ENCODE results near the gene EXOC2.
"Not testable (repeated sequence)": the region's sequence is repeated elsewhere in the genome, so short reads cannot be mapped to it uniquely, and the experiment has no call there.

Gene EXOC2

DNA sequence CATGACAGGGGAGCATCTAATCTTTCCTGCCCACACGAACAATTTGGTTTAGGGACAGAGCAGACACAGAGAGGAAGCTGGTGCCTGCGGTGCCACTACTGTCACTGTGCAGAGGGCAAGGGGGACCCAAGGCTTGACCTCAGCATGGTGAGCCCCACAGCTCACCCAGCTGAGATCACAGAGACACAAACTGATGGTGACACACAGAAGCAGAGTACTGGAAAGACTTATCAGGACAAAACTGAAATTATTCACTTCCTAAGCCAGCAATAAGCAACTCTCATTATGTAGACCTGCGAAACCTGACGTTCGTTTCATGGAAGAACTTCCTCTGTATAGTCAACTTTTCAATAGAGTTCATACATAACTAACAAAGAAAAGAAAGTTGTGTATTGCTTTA lies 122.1 kb downstream of the EXOC2 start:
- no peak for DNase-seq

DNA sequence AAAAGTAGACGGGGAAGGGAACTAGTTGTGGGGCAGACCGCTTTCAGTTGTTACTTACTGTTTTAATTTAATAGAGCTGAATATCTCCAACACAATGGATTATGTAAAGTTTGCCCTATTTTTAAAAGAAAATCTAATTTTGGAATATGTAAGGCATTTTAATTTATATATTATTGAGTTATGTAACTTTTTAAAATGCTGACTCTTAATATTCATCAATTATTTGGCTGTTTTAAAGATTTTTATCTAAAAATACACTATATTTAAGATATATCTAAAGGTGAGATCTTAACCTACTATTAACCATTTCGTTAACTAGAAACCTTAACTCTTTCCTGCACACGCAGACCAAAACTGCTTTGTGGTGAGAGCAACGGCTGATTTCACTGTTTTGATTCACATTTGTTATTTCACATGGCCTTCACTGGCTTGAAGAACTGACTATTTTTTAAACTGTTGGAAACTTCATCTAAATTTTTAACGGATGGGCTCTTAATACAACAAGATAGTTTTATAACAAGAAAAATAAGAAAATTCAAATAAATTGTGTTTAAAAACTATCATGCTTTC lies 123.9 kb downstream of the EXOC2 start:
- DNase-seq, result no peak

DNA sequence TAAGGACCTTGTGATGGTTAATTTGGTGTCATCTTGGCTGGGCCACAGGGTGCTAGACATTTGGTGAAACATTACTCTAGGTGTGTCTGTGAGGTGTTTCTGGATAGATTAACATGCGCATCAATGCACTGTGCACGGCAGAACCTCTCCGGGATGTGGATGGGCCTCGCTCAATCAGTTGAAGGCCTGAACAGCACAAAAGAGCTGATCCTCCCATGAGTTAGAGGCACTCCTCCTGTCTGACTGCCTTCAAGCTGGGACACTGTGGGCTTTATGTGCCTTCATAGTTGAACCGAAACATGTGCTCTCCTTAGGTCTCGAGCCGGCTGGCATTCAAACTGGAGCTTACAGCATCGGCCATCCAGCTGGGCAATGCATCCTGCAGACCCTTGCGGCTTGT lies 124.9 kb downstream of the EXOC2 start:
- no peak for DNase-seq

DNA sequence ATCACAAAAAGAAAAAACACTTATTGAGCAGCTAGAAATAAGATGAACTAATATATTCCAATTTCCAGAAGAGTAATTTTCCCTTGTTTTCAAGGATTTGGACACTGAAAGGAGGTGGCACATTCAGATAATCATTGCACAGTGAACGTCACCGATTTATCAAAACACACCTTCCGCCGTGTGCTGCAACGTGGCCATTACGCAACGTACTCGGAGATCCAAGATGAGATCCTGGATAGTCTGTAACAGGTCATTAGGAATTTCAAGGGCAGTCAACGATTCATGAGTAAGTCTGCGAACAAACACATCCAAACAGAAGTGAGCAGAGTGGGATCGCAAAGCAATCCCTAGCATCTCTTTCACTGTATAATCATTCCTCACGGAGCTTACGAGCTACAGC lies 129.1 kb downstream of the EXOC2 start:
- DNase-seq, result no peak

DNA sequence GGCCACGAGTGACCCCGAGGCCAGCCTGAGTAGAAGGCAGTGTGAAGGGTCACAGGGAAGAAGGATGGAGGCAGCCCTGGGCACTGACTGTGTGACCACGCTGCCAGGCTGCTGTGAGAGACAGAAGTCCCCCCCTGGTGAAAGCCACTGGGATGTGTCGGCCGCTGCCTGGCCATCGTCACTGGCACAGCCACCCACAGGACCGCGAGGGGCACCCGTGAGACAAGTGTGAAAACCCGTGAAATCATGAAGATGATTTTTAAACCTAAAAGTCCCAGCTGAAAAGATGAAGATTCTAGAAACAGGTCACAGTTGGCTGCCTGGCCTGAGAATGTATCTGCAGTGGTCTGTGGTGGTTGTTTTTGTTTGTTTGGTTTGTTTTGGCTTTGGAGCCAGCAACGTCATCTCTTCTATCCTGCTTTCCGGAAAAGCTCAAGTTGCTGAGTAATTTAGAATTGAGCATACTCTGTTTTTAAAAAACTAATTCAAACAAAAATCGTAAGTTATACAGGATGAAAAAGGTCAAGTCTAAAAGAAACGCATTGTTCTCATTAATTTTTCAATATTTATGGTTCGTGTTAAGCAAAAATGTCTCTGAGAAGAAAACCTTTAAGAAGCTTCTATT lies 130.8 kb downstream of the EXOC2 start:
- no peak for DNase-seq

DNA sequence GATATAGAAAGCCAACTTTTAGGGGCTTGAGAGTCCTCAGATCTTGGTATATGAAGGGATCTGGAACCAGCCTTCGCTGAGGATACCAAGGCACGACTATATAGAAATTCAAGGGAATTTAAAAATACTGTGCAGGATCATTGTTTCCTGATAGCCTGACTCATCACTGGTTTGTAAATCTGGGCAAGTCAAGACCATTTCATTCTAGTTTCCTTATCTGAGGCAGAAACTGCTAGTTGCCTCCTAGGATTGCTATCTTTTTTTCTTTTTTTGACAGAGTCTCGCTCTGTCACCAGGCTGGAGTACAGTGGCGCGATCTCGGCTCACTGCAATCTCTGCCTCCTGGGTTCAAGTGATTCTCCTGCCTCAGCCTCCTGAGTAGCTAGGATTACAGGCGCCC lies 131.6 kb downstream of the EXOC2 start:
- not testable (repeated sequence) for DNase-seq

DNA sequence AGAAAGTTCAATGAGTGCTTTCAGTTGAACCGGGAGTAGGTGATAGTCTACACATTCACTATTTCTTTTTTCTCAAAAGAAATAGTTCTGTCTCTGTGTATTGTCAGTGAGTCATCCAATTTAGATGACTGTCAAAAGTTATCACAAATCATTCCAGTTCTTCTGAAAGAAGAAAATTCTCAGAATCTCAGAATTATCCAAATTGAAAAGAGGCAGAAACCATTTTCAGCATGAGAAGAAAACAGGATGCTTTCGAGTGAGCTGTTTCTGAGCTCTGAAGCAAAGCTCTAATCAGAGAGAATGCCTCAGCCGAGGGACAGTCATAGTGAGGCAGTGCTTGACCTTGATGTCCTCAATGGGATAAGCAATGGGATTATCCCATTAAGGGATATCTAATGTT lies 134.0 kb downstream of the EXOC2 start:
- no peak for DNase-seq

DNA sequence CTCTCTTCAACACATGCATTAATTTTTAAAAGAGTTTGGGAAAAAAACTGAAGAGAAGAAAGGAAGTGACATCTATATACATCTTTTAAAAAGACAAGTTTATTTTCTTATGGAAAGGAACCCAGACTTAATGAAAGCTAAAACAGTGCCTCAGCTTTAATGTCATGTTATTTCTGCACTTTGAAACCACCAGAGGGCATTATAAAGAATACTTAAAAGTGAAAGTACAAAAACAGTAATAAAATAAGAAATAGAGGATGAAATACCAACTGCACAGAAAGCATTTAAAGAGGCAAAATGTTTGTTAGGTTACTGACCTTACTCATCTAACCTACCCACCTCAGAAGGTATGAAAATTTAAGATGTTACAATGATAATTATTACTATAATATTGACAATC lies 134.8 kb downstream of the EXOC2 start:
- DNase-seq, result no peak

DNA sequence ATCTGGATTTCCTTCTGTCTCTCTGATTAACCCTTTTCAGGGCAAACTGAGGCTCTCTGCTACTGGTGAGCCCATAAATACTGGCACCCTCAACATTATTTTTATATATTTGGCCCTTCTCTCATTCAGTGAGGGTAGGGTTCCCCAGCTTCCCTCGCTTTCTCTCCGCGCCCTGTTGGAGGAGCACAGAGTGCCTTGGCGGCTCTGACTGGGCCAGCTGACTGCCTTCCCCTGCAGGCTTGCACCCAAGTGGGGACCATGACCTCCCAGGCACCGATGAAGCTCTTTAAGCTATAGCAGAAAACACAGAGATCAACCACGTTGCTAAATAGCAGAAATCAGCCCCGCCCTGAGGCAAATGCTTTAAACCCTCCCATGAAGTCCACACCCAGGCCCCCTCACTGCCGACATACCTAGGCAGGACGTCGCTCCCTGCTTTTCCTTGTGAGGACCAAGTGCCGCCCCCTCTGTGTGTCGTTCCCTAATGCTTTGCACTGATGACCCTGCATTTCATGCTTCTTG lies 141.0 kb downstream of the EXOC2 start:
- no peak for DNase-seq

DNA sequence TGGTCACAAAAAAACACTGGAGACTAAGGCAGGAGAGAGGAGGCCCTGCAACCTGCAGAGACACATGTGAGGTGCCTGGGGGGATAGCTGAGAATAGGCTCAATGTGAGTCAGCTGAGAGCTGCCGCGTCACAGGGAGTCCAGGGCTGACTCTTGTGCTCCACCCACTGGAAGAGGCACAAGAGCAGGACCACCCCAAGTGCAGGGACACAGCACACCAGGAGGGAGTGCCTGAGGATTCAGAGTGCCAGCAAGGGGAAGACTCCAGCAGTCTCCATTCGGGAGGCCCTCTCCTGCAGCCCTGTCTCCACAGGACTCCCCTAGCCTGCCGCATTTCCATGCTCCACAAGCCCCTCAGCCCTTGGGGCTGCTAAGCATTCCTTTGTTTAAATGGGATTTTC lies 141.5 kb downstream of the EXOC2 start:
- DNase-seq, result no peak

DNA sequence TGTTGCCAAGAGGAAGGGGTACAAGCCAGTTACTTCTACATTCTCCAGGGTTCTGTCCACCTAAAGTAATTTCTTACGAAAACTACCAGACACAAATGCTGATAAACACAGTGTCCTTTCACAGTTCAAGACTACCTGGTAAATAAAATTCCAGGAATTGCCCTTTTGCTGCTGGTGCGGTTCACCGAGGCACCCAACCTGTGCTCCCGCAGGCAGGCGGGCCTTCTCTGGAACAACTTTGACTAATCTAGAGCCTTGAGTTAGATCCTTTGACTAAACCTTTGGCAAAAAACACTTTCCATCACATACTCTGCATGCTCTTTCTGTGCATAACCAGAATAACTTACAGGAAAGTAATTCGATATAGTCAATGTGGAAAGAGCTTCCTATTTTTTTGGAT lies 143.0 kb downstream of the EXOC2 start:
- no peak for DNase-seq

DNA sequence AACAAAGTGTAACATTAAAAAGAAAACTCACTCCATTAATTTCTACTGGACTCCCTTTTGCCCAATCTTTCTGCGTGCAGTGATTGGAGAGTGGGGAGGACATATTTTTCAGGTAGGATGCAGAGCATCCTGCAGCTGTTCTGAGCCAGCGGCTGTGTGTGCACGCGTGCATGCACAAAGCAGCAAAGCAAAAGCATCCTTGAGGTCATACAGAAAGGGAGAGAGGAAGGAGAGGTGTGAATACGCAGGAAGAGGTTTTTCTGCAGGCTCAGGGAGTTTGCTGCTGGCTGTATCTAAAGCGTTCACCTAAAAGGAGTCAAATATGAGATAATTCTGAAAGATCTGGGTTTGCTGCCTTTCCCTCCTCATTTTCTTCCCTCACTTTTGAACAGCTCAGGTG lies 144.4 kb downstream of the EXOC2 start:
- no peak for DNase-seq

DNA sequence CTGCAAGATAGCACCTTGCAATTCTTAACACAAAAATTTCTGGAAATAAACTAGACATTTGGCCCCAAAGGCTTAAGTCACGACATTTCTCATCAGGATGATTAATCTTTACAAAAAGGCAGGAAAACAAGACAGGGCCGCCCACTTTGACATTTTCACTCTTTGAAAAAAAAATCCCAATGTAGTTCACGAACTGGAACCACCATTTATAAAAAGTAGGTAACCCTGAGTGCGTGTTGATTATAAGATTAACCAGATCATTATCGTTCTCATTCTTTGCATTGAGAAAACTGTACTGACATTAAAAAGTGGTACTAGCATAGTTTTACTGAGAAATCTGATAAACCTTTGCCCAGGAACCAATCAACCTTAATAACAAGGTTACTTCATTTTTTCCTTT lies 144.8 kb downstream of the EXOC2 start:
- DNase-seq, result no peak

DNA sequence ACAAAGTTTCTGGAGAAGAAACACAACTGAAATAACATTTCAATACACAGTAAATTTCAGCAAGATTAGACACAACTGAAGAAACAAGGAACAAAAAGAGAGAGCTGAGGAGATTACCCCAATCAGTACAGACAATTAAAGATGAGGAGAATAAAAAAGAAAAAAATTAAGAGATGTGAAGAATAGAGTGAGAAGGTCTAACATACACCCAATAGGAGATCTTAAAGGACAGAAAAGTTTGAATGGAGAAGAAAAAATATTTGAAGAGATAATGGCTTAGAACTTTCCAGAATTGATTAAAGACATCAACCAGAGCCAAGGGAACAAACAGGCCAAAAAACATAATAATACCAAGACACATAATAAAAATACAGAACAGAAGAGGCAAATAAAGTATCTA lies 152.4 kb downstream of the EXOC2 start:
- DNase-seq, result no peak

DNA sequence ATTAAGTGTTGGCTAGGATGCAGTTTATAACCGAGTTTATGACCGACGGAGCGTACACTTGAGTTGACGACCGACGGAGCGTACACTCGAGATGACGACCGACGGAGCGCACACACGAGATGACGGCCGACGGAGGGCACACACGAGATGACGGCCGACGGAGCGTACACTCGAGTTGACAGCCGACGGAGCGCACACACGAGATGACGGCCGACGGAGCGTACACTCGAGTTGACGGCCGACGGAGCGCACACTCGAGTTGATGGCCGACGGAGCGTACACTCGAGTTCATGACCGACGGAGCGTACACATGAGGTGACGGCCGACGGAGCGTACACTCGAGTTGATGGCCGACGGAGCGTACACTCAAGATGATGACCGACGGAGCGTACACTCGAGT lies 155.8 kb downstream of the EXOC2 start:
- DNase-seq, result no peak

DNA sequence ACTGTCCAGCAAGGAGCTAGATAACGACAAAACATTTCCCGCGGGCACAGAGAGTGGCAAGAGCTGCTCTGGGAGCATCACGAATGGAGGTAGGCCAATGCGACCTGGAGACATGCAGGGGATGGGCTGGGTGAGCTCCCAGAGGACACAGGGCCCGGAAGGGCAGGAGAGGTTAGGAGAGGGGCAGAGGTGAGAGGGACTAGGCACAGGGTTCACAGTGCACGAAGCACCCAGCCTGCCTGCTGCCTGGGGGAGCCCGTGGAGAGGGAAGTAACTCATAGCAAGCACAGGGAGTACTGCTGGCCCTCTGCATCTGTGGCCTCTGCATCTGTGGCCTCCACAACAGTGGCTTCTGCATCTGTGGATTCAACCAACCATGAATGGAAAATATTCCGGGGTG lies 162.5 kb downstream of the EXOC2 start:
- DNase-seq, result no peak

DNA sequence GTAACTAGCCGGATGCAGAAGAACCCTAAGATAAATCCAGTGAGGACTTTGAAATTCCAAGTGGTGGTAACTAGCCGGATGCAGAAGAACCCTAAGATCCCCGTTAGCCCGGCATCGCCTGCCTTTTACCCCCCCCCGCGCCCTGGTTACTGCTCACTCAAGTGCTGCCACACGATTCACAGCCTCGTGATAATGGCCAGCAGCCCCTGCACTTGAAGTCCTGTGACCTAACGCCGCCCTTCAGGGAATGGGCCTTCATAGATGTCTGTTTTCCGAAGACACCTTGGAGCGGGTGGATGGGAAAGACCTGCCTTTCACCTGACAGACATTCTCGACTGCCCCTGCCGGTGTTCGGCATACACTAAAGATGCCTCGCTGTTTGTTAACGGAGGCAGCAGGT lies 163.9 kb downstream of the EXOC2 start:
- no peak for DNase-seq

DNA sequence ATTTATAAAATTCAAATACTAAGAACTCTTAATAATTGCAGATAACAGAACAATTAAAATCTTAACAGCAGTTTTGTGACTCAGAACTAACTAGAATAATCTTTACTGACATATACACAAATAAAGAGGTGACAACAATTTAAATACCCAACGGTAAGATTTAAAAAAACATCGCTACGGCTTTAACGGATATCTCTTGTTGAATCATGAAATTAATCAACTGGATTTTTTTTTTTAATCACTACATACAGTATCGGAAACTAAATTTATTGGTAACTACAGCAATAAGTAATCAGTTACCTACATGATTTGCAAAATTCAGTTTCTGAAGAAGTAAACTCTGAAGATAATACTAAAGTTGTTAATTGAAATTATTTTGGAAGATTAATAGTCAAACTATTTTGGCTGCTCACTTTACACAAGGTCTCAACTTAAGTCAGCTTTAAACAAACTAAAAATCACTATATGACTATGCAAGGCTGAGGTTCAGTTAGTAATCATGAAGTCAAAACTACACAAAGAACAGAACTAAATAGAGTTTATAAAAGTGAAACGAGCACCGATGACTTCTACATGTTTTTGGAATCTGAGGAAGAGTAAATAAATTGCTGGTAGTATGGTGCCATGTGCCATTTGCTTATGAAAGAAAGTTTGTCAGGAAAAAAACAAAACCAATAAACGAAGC lies 164.8 kb downstream of the EXOC2 start:
- DNase-seq, result no peak

DNA sequence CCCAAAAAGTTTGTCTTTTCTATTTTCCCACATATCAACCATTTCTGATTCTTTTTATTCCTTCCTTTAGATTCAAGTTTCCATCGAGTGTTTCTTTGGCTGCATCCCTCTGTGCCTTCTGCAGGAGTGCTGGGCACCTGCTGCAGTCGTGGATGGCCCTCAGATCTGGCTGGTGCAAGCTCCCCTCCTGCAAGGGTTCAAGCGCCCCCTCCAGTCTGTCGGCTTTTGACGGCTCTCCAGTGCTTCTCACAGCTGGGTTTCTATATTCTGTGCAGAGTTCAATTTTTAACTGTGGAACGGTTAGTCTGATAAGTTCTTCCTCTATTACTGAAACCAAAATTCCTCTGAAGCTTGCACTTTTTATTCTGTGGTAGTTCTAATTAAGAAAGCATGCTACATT lies 168.1 kb downstream of the EXOC2 start:
- DNase-seq, result no peak

DNA sequence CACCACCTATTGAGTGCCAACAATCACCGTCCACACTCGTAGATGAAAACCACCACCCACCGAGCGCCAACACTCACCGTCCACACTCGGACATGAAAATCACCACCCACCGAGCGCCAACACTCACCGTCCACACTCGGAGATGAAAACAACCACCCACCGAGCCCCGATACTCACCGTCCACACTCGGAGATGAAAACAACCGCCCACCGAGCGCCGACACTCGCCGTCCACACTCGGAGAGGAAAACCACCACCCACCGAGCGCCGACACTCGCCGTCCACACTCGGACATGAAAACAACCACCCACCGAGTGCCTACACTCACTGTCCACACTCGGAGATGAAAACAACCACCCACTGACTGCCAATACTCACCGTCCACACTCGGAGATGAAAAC lies 172.1 kb downstream of the EXOC2 start:
- DNase-seq, result no peak

DNA sequence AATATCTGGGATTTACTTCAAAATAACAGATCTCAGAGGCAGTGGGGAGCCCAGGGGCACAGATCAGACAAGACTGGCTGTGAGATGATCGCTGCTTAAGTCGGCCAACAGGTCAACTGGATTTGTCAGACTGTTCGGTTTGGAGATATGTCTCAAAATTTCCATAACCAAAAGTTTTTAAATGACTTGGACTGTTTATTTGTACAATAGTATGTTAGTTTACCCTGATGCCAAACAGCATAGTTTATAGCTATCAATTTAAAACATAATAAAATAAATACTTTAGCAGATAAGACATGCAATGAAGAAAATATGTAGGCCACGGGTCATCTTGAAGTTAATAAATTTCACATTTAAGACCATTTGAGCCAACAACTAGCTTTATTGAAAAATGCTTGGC lies 174.7 kb downstream of the EXOC2 start:
- no peak for DNase-seq

DNA sequence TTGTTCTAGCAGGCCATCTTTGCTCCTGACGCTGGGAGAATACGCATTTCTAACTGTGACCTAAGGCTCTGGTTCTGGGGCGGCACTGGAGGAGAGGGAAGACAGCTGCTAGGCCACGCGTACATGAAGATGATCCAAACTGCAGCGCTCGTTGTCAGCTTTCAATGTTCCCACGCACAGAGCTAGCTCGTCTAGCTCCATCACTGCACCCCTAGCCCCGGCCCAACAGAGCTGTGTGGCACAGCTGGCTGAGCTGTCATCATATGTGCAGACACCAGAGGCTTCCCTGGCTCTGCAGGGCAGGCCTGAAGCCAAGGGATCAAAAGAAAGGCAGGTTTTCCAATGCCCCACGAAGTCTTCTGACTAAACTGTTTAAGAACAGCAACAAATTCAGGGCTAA lies 176.7 kb downstream of the EXOC2 start:
- no peak for DNase-seq

DNA sequence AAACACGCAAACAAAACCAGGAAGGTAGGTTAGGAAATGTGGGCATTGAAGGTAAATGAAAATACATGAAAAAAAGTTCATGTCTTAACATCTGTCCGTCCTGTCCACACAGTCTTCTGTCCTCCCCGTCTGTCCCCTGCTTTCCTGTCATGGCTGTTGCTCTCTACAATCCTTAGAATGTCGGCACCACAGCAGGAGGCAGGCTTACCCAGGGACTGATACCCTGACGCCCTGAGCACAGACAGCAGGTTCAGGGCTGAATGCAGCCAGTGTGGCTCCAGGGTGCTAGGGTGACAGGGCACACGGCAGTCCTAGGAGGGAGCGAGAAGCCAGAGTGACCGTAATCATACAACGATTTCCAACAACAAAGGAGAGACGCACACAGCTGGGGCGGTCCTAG lies 177.7 kb downstream of the EXOC2 start:
- DNase-seq, result no peak

DNA sequence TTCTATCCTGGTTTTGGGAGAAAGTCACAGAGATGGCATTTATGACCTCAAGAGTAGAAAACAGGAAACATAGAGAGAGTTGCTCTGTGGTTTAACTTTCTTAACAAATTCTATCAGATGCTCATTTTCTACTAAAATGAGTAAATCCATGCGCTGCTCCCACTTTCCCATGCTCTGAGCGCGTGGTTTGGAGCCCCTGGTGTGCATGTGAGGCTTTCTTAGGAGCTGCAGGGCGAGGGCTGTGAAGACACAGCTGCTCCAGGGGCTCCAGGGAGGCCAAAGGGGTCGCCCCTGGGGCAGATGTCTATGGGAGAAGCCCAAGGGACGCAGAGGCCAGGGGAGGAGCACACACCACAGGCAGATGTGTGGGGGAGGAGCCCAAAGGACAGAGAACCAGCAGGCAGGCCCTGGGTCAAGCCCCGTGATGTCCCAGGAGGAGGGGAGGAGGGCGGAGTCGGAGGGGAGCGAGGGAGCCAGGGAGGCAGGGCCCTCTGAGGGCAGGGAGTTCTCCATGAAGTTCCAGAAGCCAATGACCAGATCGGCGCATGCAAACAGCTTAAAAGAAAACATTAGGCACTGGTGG lies 178.5 kb downstream of the EXOC2 start:
- no peak for DNase-seq

All from NCI-H1694 treated with DMSO at 0.1 percent for 48 hours (cell line).